B cell (primary cell): Measurements from ENCODE around the gene AFTPH. TPM values are rescaled to one million over a fixed set of nuclear protein-coding genes. Genes with fewer than 3 reads are reported as not detected.
A peak's percentile ranks its signal among the peaks of the same experiment; 100 is the strongest.

Source experiments
- ATAC-seq: fragments of 200-7000 bp; cut with Tn5 transposase; one replicate; pipeline ENCODE4 v1.10.0; 2021; ENCODE audit warnings: low read depth, mild to moderate bottlenecking, moderate number of reproducible peaks, moderate library complexity
- CTCF ChIA-PET: fragments of 350-600 bp; sonication (Branson Sonifier 250); formaldehyde crosslinking; loops from one replicate; lab custom pipeline; 2021; ENCODE audit warnings: antibody characterized with exemption, inconsistent platforms; lab: Charles Lee
- POLR2A ChIA-PET: fragments of 350-600 bp; sonication (Branson Sonifier 250); formaldehyde crosslinking; loops from one replicate; lab custom pipeline; 2021; ENCODE audit warnings: antibody characterized with exemption; lab: Charles Lee
- DNase-seq: peaks from one replicate; pipeline ENCODE4 v3.0.0; 2013
- H2AFZ ChIP-seq: 2 replicates; pipeline ENCODE4 v1.6.1; 2012; ENCODE audit warnings: mild to moderate bottlenecking, low read depth, low read length; ENCODE audit not compliant: insufficient read depth, poor library complexity, severe bottlenecking
- H3K27ac ChIP-seq, 2 donors: 1 replicate in 1 of 2; 2 replicates in 1 of 2; pipeline ENCODE4 v1.5.1; 2012 to 2013; ENCODE audit warnings: low read length in 2 of 2, mild to moderate bottlenecking in 2 of 2, moderate library complexity in 1 of 2
- H3K27me3 ChIP-seq, 4 experiments: fragments of 200-600 bp in 1 of 4; sonication (generic) in 1 of 4; replicated peaks in 1 of 4; 1 replicate in 2 of 4; 2 replicates in 2 of 4; pipeline versions ENCODE4 v1.6.1 to v1.7.0; 2013 to 2016; ENCODE audit warnings: low read length in 3 of 4, mild to moderate bottlenecking in 2 of 4, mixed read lengths in 1 of 4, moderate library complexity in 1 of 4; ENCODE audit not compliant: insufficient read depth in 4 of 4, control insufficient read depth in 3 of 4; ENCODE audit errors: control extremely low read depth in 1 of 4
- H3K36me3 ChIP-seq, 2 experiments: replicated peaks in 1 of 2; 1 replicate in 1 of 2; 2 replicates in 1 of 2; pipeline versions ENCODE4 v1.6.1 to v1.7.1; 2013; ENCODE audit warnings: low read length in 1 of 2; ENCODE audit not compliant: insufficient read depth in 2 of 2, control insufficient read depth in 1 of 2; ENCODE audit errors: control extremely low read depth in 1 of 2, extremely low read depth in 1 of 2
- H3K4me1 ChIP-seq, 2 donors: fragments of 200-600 bp in 1 of 2; sonication (generic) in 1 of 2; 1 replicate in 1 of 2; 2 replicates in 1 of 2; pipeline versions ENCODE4 v1.5.1 to v1.6.1; 2013 to 2017; ENCODE audit warnings: low read length in 2 of 2; ENCODE audit not compliant: control insufficient read depth in 2 of 2, insufficient read depth in 2 of 2
- H3K4me2 ChIP-seq: replicated peaks from 2 replicates; pipeline ENCODE3; 2012; ENCODE audit warnings: mild to moderate bottlenecking, low read depth, low read length; ENCODE audit not compliant: poor library complexity, severe bottlenecking
- H3K4me3 ChIP-seq, 5 experiments: fragments of 200-600 bp in 1 of 5; sonication (generic) in 1 of 5; 1 replicate in 3 of 5; 2 replicates in 2 of 5; pipeline versions ENCODE4 v1.5.1 to v1.7.0; 2011 to 2016; ENCODE audit warnings: low read length in 4 of 5, mild to moderate bottlenecking in 4 of 5, low read depth in 2 of 5, control low read depth in 1 of 5, moderate library complexity in 1 of 5; ENCODE audit not compliant: insufficient read depth in 1 of 5; ENCODE audit errors: control extremely low read depth in 1 of 5, extremely low read depth in 1 of 5
- H3K79me2 ChIP-seq: fragments of 200-600 bp; sonication (generic); one replicate; pipeline ENCODE4 v1.6.0; 2016; ENCODE audit warnings: low read length; ENCODE audit not compliant: control insufficient read depth, insufficient read depth
- H3K9ac ChIP-seq: fragments of 200-600 bp; sonication (generic); 2 replicates; pipeline ENCODE4 v1.6.1; 2017; ENCODE audit warnings: mild to moderate bottlenecking, low read length, moderate library complexity
- H3K9me3 ChIP-seq, 3 donors: one replicate each; pipeline versions ENCODE4 v1.6.1 to v1.7.1; 2013; ENCODE audit warnings: low read length in 2 of 3; ENCODE audit not compliant: control insufficient read depth in 2 of 3, insufficient read depth in 1 of 3; ENCODE audit errors: control extremely low read depth in 1 of 3
- H4K20me1 ChIP-seq: 2 replicates; pipeline ENCODE4 v1.6.0; 2012; ENCODE audit warnings: mild to moderate bottlenecking, low read length; ENCODE audit not compliant: insufficient read depth, control insufficient read depth, poor library complexity, severe bottlenecking
- H3K27ac Mint-ChIP-seq: one replicate; pipeline ENCODE4 v1.8.0; 2021; ENCODE audit warnings: mixed read lengths
- H3K27me3 Mint-ChIP-seq: one replicate; pipeline ENCODE4 v1.8.0; 2021; ENCODE audit warnings: mixed read lengths
- H3K4me1 Mint-ChIP-seq: one replicate; pipeline ENCODE4 v1.8.0; 2021; ENCODE audit warnings: mixed read lengths
- H3K4me3 Mint-ChIP-seq: one replicate; pipeline ENCODE4 v1.8.0; 2021; ENCODE audit warnings: mixed read lengths
- H3K9me3 Mint-ChIP-seq: one replicate; pipeline ENCODE4 v1.8.0; 2022; ENCODE audit warnings: mixed read lengths; ENCODE audit not compliant: insufficient read depth
- EZH2 ChIP-seq: IDR thresholded peaks from 2 replicates; pipeline ENCODE4 v1.6.1; 2012; ENCODE audit warnings: borderline replicate concordance, low read depth, mild to moderate bottlenecking, moderate library complexity, low read length; ENCODE audit not compliant: insufficient read depth, poor library complexity, severe bottlenecking
- WGBS: methylation state at CpG from one replicate; pipeline ENCODE4 v1.1.5; 2013; ENCODE audit warnings: missing lambda C conversion rate; ENCODE audit not compliant: insufficient coverage; 5-methylcytosine and 5-hydroxymethylcytosine counted together
- intact Hi-C: fragments of 100-400 bp; cut with micrococcal nuclease; formaldehyde crosslinking; loops from one replicate; pipeline ENCODE4 v1.10.0; 2022
- polyA plus RNA-seq: library from polyadenylated mRNA; depleted of rRNA; stranded (reverse); fragments of >200 nt; gene quantifications from 2 replicates; pipeline ENCODE4 v1.2.3, GENCODE V29; 2012
- total RNA-seq, 2 donors: library from RNA; stranded (reverse); fragments of 120-200 nt in 1 of 2; gene quantifications; 1 replicate in 1 of 2; 2 replicates in 1 of 2; pipeline versions ENCODE4 v1.2.3 to v1.2.4, GENCODE V29; 2013 to 2022
- TF ChIP-seq, protein P1 (sequence below): fragments of 200-600 bp; IDR thresholded peaks from one replicate; pipeline ENCODE4 v1.8.0; 2022; ENCODE audit warnings: antibody characterized with exemption, mild to moderate bottlenecking

The AFTPH gene
- total and polyA plus RNA-seq, 2 donors (not counting 1 experiment from before 2014, with no cell fraction given), result 45.4 to 94.1 TPM

DNA sequence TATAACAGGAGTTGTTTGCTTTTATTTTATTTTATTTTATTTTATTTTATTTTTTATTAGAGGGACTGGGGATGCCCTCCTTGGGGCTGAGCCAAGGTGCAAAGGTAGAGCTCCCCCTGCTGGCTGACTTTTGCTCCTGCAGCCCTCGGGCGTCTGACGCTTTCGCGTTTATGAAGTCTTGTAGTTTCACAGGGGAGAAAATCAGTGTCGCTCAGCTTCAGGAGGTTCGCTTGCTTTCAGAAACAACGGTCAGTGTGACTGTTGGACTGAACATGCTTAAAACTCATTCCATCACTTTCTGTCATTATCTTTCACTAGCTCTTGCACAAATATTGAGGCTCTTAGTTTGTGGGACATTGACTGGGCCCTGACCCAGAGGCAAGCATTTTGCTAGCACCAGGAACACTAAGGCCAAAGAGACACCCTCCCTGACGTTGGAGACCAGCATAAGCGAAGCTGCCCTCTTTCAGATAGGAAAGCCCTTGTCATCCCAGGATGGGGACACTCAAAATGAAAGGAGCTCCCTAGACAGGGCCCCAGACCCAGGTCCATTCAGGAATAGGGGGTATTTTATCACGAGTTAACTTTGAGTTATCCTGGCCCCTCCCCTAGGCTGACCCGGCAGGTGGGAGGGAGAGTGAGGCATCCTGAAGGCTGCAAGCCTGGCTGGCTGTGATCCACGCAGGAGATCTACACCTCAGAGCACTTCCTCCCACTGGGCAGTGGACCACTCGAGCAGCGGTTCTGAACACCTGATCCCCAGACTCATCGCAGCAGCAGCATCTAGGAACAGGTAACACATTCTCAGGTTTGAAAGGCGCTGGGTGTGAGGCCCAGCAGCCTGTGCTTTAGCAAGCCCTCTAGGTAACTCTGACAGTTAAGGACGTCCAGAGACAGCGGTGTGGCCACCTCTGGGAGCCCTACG lies 35.8 kb upstream of the AFTPH start:
- H3K79me2 ChIP-seq, result no peaks in the 10 kb centered on the region
- Mint-ChIP-seq H3K4me1 (peaks cover 5% of the 10 kb centered on the region), H3K27me3 (peaks cover 22% of the 10 kb centered on the region), H3K9me3 (no peaks in the 10 kb centered on the region), H3K4me3 (no peak overlapping the region), H3K27ac (no peak overlapping the region)
- no peak overlapping the region for H3K4me3 ChIP-seq
- peak overlapping the region; percentile 59 for H2AFZ ChIP-seq
- intact Hi-C loops, result loop anchor here (1.0 to 2.0 kb wide), 3 partner anchors 74 to 439 kb away; no protein-coding TSS in a partner anchor
- H3K36me3 ChIP-seq, result no peaks in the 10 kb centered on the region
- TF ChIP-seq EZH2, result no peak
- TF ChIP-seq, protein P1, sequence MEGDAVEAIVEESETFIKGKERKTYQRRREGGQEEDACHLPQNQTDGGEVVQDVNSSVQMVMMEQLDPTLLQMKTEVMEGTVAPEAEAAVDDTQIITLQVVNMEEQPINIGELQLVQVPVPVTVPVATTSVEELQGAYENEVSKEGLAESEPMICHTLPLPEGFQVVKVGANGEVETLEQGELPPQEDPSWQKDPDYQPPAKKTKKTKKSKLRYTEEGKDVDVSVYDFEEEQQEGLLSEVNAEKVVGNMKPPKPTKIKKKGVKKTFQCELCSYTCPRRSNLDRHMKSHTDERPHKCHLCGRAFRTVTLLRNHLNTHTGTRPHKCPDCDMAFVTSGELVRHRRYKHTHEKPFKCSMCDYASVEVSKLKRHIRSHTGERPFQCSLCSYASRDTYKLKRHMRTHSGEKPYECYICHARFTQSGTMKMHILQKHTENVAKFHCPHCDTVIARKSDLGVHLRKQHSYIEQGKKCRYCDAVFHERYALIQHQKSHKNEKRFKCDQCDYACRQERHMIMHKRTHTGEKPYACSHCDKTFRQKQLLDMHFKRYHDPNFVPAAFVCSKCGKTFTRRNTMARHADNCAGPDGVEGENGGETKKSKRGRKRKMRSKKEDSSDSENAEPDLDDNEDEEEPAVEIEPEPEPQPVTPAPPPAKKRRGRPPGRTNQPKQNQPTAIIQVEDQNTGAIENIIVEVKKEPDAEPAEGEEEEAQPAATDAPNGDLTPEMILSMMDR, result peak; percentile 98
- peak overlapping the region; percentile 29 for H3K4me2 ChIP-seq
- ATAC-seq, result peak; percentile 86
- ChIA-PET CTCF (interaction anchor here (0.6 to 15.6 kb wide), 54 partner anchors 8 to 577 kb away, joined by 3 to 398 read pairs (median 4); no protein-coding TSS in a partner anchor), POLR2A (interaction anchor here (1.5 kb wide), 1 partner anchor 158 kb away, joined by 5 read pairs; no protein-coding TSS in a partner anchor)
- H3K9ac ChIP-seq, result no peak overlapping the region
- H3K4me1 ChIP-seq, result peaks cover 3 to 4% of the 10 kb centered on the region in 2 donors
- H3K27me3 ChIP-seq, result peaks cover 0 to 3% (median 1%) of the 10 kb centered on the region in 4 experiments
- no peak overlapping the region for H3K27ac ChIP-seq
- DNase-seq, result peak; percentile 80
- no peaks in the 10 kb centered on the region for H4K20me1 ChIP-seq
- 38% methylated on average over 14 of the region's 20 CpGs for WGBS
- peaks cover 0 to 4% (median 0%) of the 10 kb centered on the region in 3 donors for H3K9me3 ChIP-seq
